ENCODE data around the gene C5AR2.
A peak's percentile ranks its signal among the peaks of the same experiment; 100 is the strongest.
"Not testable (repeated sequence)": the region's sequence is repeated elsewhere in the genome, so short reads cannot be mapped to it uniquely, and the experiment has no call there.

C5AR2 gene

GRCh38 chr19:47331931-47332547, at the start of gene C5AR2:
C5AR2 (plus strand) TSS chr19:47332175; CDS start chr19:47340800, 8,625 bp downstream.
- no peak for DNase-seq (ENCODE audit: low read depth in 2 of 2)

DNA sequence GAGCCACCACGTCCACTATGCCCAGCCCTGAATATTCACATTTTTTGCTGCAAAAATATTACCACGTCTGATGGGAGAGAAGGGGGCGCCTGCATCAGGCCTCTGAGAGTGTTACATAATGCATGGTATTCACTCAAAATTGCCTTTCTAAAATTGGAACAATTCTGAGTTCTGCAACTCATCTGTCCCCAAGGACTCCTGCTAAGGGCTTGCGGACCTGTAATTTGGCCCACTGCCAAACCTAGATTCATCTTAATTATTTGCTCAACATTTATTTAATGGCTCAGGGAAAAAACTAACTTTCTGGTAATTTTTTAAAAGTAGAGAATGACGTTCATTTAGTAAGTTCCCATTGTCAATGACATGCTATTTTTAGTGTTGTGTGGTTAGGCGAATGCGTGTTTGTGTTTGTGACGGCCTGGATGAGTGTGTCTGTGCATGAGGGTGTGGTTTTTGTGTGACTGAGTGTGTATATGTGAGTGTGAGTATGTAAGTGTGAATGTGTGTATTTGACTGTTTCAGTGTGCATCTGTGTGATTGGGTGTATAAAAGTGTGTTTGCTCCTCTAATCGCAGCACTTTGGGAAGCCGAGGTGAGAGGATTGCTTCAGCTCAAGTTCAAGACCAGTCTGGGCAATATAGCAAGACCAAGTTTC, 48.4 kb upstream of the C5AR2 start:
- DNase-seq (ENCODE audit: low read depth in 2 of 2) = no peak

DNA sequence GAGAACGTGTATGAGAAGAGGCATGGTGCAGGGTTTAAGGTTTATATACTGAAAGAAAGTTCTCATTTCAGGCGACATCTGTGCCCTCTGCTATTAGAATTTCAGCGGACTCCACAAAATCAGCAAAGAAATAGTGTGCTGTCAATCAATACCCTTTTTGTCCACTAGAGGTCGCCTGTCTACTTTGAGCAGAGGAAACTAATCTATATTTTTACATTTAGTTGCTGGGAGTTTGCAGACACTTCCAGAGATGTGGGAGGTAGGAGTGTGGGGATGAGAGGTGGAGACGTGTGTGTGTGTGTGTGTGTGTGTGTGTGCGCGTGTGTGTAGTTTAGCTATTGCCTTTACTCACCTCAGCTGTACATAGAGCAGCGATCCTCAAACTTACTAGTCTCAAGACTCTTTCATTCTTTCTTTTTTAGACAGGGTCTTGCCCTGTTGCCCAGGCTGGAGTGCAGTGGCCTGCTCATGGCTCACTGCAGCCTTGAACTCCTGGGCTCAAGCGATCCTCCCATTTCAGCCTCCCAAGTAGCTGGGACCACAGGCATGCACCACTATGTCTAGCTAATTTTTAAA, 47.6 kb upstream of the C5AR2 start:
- DNase-seq (ENCODE audit: low read depth in 2 of 2) = peak in 1 of 2 donors; percentile 32

DNA sequence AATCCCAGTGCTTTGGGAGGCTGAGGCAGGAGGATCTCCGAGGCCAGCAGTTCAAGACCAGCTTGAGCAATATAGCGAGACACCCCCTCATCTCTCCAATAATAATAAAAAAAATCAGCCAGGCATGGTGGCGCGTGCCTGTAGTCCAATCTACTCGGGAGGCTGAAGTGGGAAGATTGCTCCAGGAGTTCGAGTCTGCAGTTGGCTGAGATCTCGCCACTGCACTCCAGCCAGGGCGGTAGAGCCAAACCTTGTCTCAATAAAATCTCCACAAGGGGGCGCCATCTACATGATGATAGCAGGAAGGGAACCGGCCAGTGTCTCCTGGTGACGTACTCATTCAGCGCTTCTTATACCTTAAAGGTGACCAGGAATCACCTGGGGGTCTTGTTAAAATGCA, 35.9 kb upstream of the C5AR2 start:
- DNase-seq (ENCODE audit: low read depth in 2 of 2) = peak; percentile 70 to 71

DNA sequence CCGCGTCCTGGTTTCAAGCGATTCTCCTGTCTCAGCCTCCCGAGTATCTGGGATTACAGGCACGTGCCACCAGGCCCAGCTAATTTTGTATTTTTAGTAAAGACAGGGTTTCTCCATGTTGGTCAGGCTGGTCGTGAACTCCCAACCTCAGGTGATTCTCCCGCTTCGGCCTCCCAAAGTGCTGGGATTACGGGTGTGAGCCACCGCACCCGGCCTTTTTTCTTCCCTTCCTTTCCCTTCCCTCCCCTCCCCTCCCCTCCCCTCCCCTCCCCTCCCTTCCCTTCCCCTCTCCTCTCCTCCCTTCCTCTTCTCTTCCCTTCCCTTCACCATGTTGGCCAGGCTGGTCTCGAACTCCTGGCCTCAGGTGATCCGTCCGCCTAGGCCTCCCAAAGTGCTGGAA, 31.1 kb upstream of the C5AR2 start:
- DNase-seq (ENCODE audit: low read depth in 2 of 2) = not testable (repeated sequence)

- DNase-seq (ENCODE audit: low read depth in 2 of 2) = no peak
These were observed 29.7 kb upstream of the C5AR2 start for GRCh38 chr19:47302249-47302648.

DNA sequence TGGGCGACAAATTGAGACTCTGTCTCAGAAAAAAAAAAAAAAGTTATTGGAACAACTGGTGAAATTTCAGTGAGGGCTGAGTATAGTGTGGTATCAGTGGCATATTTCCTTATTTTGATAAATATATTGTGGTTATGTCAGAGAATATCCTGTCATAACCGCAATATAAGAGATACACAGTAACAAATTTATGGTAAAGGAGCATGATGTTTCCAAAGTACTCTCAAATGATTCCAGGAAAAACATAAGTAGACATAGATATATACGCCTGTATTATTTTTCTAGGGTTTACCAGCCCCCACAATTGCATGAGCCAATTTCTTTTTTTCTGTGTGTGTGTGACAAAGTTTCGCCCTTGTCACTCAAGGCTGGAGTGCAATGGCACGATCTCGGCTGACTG, 28.0 kb upstream of the C5AR2 start:
- no peak for DNase-seq (ENCODE audit: low read depth in 2 of 2)

GRCh38 chr19:47305309-47305751, 26.6 kb upstream of the C5AR2 start:
- peak; percentile 41 to 44 for DNase-seq (ENCODE audit: low read depth in 2 of 2)

DNA sequence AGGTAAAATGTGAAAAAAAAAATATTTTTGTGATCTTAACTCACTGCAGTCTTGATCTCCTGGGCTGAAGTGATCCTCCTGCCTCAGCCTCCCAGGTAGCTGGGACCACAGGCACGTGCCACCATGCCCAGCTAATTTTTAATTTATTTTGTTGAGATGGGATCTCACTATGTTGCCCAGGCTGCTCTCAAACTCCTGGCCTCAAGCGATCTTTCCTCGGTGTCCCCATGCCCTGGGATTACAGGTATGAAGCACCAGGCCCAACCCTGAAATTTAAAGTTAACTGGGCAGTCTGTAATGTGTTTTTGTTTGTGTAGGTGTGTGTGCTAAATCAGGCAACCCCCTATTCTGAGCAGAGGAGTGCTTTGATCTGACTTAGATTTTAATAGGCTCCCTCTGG, 25.7 kb upstream of the C5AR2 start:
- DNase-seq (ENCODE audit: low read depth in 2 of 2) = no peak

- no peak for DNase-seq (ENCODE audit: low read depth in 2 of 2)
These were observed 22.9 kb upstream of the C5AR2 start for GRCh38 chr19:47309038-47309437.

DNA sequence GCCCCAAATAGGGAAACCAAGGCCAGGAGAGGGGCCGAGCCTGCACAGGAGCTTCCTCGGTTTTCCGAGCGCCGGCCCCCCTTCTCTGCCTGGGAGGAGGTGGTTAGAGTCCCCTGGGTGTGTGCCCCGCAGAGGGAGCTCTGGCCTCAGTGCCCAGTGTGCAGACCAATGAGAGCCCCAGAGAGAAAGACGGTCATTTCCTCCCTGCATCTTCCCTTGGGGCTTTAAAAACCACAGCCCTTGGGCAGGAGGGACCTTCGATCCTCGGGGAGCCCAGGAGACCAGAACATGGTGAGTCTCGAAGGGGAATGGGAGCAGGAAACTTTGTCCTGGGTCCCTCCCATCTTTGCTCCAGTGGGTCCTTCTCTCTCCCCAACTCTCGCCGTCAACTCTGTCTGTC, 22.4 kb upstream of the C5AR2 start, which contains the start of gene C5AR1:
Gene C5AR1, plus strand, starts transcription at position 254 of the 400 bp plus-strand sequence. Its CDS starts 35 bp downstream, at position 289.
- DNase-seq (ENCODE audit: low read depth in 2 of 2) = no peak

DNA sequence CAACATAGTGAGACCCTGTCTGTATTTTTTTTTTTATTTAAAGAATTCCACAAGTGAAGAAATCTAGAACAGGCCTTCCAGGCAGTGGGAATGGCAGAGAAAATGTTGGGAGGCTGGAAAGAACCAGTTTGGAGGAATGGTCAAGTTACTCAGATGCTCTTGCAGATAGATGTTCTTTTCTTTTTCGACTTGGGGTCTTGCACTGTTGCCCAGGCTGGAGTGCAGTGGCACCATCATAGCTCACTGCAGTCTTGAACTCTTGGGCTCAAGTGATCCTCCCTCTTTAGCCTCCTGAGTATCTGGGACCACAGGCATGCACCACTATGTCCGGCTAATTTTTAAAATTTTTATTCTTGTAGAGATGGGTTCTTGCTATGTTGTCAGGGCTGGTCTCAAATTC, 21.7 kb upstream of the C5AR2 start:
- DNase-seq (ENCODE audit: low read depth in 2 of 2) = no peak

GRCh38 chr19:47310819-47311218, 21.2 kb upstream of the C5AR2 start:
- DNase-seq (ENCODE audit: low read depth in 2 of 2) = no peak

GRCh38 chr19:47312366-47313006, 19.5 kb upstream of the C5AR2 start:
- no peak for DNase-seq (ENCODE audit: low read depth in 2 of 2)

DNA sequence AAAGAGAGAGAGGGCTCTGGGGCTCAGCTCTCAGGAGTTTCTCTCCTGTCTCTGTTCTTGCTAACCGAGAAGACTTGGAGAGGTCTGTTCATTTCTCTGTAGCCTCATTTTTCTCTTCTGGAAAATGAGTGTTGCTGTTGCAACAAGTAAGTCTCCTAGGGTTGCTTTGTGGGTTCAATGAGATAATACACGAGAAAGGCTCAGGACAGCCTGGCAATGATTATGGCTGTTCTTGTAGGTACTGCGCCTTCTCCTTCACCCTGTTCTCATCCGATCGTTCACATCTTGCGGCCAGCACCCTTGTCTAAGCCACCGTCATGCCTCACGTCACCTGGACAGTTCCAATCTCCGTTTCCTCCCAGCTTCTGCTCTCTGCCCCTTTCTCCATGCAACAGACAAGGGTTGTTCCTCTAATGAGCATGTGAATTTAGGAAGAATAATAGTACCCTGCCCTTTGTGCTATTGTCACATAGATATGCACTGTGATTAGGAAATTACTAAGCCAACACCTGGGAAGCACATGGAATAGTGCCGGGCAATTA, 18.1 kb upstream of the C5AR2 start:
- no peak for DNase-seq (ENCODE audit: low read depth in 2 of 2)

DNA sequence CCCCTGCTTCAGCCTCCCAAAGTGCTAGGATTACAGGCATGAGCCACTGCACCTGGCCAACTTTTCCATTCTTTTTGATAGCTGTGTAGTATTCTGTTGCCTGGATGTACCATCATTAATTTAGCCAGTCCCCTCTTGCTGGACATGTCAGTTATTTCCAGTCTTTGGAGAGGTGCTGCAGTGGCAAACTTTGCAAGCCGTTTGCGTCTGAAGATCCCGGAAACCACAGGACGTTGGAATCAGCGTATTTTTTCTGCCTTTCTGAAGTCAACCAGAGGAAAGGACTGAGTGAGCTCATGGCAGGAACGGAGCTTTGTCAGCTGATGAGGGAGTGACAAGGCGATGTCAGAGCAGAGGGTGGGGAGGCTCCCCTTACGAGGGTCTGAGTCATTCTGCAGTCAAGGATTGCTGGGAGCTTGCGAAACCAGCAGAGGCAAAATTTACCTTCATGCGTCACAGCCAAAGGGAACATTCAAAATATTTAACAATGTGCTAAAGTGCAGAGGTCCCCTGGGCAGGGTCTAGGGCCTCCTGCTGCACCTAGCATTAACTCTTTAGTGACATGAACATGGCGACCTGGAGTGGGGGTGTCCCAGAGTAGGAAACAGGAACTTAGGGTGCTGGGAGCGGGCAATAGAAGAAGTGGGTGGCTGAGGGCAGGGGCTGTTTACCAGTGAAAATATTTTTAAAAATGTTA, 16.7 kb upstream of the C5AR2 start:
- peak; percentile 19 to 20 for DNase-seq (ENCODE audit: low read depth in 2 of 2)

- no peak for DNase-seq (ENCODE audit: low read depth in 2 of 2)
These were observed 15.5 kb upstream of the C5AR2 start for GRCh38 chr19:47316513-47316912.

DNA sequence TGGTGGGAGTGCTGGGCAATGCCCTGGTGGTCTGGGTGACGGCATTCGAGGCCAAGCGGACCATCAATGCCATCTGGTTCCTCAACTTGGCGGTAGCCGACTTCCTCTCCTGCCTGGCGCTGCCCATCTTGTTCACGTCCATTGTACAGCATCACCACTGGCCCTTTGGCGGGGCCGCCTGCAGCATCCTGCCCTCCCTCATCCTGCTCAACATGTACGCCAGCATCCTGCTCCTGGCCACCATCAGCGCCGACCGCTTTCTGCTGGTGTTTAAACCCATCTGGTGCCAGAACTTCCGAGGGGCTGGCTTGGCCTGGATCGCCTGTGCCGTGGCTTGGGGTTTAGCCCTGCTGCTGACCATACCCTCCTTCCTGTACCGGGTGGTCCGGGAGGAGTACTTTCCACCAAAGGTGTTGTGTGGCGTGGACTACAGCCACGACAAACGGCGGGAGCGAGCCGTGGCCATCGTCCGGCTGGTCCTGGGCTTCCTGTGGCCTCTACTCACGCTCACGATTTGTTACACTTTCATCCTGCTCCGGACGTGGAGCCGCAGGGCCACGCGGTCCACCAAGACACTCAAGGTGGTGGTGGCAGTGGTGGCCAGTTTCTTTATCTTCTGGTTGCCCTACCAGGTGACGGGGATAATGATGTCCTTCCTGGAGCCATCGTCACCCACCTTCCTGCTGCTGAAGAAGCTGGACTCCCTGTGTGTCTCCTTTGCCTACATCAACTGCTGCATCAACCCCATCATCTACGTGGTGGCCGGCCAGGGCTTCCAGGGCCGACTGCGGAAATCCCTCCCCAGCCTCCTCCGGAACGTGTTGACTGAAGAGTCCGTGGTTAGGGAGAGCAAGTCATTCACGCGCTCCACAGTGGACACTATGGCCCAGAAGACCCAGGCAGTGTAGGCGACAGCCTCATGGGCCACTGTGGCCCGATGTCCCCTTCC, 11.8 kb upstream of the C5AR2 start:
- no peak for DNase-seq (ENCODE audit: low read depth in 2 of 2)

DNA sequence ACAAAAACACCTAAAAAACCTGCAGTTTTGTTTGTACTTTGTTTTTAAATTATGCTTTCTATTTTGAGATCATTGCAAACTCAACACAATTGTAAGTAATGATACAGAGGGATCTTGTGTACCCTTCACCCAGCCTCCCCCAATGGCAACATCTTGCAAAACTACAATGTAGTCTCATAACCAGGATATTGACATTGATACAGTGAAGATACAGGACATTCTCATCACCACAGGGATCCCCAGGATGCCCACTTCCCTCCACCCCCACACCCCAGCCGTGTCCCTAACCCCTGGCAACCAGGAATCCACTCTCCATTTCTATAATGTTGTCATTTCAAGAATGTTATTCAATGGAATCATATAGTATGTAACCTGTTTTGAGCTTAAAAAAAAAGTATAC, 10.3 kb upstream of the C5AR2 start:
- no peak for DNase-seq (ENCODE audit: low read depth in 2 of 2)

DNA sequence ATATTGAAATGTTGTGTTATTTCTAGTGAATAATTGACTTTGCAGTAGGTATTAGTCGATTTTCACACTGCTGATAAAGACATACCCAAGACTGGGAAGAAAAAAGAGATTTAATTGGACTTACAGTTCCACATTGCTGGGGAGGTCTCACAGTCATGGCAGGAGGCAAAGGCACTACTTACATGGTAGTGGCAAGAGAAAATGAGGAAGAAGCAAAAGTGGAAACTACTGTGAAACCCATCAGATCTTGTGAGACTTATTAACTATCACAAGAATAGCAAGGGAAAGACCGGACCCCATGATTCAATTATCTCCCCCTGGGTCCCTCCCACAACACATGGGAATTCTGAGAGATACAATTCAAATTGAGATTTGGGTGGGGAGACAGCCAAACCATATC, 9.9 kb upstream of the C5AR2 start:
- no peak for DNase-seq (ENCODE audit: low read depth in 2 of 2)

DNA sequence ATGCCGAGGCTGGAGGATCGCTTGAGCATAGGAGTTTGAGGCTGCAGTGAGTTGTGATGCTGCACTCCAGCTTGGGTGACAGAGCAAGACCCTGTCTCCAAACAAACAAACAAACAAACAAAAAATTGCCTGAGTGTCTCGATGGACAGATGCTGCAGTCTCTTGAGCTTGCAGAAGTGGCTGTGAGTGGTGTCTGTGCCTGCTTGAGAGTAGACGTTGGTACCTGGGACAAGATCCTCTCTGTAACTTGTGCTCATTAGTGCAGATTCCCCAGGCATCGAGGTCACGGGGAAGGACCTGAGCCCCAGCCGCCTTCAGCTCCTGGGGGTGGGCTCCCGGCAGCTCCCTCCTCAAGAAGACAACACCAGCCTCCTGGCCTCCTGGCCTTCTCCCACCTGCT, 8.6 kb upstream of the C5AR2 start:
- no peak for DNase-seq (ENCODE audit: low read depth in 2 of 2)
